ENCODE results near the gene KCNS3.

KCNS3 gene, protein sequence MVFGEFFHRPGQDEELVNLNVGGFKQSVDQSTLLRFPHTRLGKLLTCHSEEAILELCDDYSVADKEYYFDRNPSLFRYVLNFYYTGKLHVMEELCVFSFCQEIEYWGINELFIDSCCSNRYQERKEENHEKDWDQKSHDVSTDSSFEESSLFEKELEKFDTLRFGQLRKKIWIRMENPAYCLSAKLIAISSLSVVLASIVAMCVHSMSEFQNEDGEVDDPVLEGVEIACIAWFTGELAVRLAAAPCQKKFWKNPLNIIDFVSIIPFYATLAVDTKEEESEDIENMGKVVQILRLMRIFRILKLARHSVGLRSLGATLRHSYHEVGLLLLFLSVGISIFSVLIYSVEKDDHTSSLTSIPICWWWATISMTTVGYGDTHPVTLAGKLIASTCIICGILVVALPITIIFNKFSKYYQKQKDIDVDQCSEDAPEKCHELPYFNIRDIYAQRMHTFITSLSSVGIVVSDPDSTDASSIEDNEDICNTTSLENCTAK

DNA sequence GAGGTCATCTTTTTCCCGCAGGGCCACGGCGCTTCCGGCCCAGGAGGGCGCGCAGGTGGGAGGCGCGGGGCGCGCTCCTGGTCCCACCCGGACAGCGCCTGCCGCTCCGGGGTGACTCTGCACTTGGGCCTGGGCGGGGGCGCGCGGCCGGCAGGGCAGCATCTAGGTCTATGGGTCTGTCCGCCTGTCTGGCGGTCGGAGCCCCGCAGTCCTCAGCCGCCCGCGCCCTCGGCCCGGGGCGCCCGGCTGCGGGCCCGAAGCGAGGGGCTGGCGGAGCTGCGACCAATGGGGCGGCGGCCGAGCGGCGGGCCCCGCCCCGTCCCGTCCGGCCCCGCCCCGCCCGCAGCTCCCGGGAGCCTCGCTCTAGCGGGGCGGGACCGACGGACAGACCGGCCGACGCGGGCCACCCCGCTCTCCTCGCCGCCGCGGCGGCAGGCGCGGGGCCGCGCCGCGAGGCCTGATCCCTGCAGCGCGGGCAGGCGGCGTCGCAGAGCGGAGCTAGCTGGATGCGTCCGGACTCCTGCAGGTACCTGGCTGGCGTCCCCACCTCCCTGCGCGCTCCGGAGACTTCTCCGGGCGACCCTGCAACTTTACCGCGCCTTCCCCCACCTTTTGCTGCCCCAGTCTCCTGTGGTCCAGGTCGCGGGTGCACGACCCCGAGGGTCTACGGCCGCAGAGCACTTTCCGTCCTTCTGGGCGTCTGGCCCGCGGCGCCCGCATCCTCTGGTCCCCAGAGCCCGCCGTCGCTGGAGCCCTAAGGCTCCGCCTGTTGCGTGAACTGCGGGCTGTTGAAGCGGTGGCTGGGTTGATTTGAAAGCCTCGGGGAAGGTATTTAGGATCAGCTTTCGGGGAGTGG lies at the start of gene KCNS3:
KCNS3 (plus strand) TSS at position 387 of the 856 bp plus-strand sequence. CDS start 52,342 bp downstream, outside the sequence.
- DNase-seq (ENCODE audit: low read depth in 2 of 2) = no peak

DNA sequence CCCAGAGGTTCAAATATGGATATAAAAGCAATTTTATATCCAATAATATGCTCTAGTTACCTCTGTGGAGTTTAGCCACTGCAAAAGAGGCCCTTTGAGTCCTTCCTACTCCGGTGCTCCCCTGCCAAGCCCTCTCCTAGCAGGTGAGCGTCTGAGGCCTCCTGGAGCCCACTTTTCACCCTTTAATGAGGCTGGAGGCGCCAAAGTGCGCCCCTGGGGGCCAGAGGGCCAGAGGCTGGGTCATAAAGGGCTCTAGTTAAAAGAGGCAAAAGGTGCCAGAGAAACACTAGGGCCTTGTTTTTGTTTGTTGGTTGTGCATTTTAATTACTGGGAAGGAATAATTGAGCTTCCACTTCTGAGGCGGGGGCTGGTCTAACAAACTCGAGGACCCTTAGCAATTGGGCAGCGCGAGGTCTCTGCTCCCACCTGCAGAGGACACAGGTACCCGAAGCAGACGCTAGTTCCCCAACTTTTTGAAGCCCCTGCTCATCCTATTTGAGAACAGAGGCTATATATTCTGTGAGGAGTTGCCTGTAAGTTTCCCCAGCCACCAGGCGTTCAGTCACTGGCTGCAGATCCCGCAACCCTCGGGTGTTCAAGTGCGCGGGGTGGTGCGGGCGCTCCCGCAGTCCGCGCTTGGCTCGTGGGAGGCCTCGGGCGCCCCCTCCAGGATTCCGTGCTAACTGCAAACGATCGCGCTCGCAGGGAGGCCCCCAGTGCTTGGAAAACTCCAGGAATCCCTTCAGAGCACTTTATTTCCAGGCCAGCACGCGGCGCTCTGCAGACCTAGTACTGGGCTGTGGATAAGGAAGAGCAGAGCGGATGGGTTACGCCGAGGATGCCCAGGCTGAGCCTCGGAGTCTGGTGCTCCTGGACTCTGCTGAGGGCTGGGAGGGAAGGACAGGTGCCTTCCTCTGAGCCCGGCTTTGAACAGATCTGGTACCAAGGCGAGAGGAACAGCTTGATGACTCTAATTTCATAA lies 48.1 kb upstream of the KCNS3 start:
- peak; percentile 50 to 55 for DNase-seq (ENCODE audit: low read depth in 2 of 2)

DNA sequence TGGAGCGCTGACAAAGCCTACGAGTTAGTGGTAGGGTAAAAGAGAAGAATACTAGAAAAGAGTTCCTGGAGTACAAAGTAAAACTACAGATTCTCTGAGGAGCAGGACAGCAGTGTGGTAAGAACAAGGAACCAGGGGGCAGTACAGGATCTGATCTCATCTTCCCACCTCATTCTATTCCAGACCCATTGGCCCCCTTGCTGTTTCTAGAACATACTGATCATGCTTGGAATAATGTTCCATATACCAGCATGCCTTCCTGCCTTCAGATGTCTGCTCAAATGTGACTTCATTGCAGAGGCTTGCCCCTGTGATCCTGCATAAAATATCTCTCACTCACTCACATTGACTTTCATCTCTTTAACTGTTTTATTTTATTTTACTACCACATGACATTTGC lies 43.0 kb upstream of the KCNS3 start:
- DNase-seq (ENCODE audit: low read depth in 2 of 2) = no peak

DNA sequence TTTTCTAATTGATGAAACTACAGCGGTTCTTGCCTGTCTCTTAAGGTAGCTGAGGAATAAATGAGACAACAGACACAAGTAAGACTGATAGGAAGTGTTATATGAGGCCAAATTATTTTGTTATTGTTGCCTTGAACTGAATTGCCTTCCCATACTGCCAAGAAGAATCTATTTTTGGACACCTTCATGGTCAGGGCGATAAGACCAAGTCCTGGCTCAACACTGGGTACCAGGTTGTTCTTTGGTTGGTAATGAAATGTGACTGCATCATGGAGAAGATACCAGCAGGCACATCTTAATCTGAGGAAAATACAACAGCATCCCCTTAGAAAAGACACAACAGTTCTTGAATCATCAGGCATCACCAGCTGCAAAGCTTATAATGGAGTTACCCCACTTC lies 38.5 kb upstream of the KCNS3 start:
- no peak for DNase-seq (ENCODE audit: low read depth in 2 of 2)

DNA sequence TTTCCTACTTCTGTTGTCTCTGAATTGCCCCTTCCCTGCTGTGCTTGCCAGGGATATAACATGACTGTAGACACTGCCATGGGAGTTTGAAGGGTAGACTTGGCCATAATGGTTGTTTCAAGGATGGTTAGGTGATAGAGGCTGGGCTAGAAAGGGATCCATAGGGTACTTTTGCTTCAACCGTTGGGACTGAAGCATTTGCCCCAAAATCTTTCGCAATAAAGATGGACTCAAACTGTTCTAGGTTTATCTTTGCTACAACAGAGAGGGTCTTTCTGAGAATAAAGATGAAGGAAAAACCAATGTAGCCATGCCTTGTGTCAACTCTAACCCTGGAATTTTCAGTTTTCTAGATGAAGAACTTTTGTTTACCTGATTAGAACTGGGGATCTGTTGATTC lies 35.0 kb upstream of the KCNS3 start:
- no peak for DNase-seq (ENCODE audit: low read depth in 2 of 2)

DNA sequence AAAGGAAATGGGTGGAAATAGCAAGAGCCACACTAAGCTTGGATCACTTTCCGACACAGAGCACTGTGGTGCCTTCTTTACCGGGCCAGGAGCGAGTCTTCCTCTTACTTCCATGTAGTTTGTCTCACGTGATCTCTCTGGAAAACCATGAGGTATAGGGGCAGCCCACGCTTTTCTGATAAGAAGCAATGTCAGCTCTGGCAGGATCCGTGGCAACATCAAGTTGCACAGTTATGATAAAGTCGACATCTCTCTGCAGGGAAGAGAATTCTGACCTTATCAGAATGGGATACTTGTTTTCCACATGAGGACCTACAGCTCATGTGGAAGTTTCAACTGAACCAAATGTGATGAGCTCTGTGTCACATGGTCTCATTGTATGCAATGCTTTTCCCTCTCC lies 32.7 kb upstream of the KCNS3 start:
- DNase-seq (ENCODE audit: low read depth in 2 of 2) = no peak

DNA sequence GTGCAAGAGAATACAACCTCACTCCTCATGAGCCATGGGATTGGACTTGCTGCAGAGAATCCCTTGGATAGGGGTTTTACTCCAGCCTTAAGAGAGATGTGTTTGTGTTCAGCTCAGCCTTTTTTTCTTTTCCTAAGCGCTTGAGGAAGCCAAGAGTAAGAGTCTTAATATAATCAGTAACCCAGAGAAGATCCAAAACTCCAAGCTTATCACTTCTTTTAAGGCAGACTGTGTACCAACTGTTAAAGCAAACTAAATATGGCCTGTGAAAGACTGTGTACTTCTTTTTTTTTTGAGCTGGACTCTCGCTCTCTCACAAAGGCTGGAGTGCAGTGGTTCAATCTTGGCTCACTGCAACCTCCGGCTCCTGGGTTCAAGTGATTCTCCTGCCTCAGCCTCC lies 31.8 kb upstream of the KCNS3 start:
- no peak for DNase-seq (ENCODE audit: low read depth in 2 of 2)

DNA sequence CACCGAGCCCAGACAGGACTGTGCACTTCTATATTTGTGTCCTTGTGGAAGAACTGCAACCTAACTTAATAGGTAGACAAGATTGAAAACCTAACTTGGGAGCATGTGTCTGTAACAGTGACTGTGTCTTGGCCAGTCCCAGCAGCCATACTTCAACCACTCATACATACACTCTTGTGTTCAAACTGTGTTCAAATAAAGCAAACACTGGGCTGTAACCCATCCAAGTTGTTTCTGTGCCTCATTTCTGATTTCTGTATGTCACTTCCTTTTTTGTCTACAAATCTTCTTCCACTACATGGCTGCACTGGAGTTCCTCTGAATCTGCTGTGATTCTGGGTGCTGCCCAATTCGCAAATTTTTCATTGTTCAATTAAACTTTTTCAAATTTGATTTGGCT lies 31.2 kb upstream of the KCNS3 start:
- DNase-seq (ENCODE audit: low read depth in 2 of 2) = no peak

DNA sequence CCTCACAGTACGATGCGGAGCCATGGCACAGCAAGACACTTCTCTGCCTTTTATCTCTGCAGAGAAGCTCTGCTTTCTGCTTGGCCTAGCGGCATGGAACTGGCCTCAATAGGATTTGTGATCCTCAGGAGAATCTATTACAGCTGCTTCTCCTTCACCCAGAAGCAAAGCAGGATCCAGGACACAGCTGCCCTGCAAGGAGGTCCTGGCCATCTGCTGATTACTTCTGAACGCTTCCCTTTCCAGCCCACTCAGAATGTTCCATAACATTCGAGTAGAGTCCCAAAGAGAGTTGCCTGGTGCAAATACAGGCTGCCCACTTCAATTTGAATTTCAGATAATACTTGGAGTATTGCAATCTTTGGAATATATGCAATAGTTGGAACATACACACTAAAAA lies 29.2 kb upstream of the KCNS3 start:
- no peak for DNase-seq (ENCODE audit: low read depth in 2 of 2)

DNA sequence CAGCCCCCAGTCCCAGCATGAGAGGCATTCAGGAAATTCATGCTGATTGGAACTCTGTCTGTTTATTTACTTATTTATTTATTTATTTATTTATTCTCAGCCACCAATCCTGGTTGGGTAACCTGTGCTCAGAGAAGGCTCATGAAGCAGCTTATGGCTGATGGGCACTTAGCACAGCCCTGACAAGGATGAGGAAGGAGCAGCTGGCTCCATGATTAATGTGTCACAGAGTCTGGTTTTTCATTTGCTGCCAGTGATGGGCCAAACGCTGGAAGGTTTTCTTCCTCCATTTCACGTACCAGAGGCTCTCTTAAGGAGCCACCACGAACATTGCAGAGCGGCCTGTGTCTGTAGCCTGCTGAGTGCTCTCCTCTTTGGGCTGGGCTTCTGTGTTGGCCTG lies 28.3 kb upstream of the KCNS3 start:
- no peak for DNase-seq (ENCODE audit: low read depth in 2 of 2)

DNA sequence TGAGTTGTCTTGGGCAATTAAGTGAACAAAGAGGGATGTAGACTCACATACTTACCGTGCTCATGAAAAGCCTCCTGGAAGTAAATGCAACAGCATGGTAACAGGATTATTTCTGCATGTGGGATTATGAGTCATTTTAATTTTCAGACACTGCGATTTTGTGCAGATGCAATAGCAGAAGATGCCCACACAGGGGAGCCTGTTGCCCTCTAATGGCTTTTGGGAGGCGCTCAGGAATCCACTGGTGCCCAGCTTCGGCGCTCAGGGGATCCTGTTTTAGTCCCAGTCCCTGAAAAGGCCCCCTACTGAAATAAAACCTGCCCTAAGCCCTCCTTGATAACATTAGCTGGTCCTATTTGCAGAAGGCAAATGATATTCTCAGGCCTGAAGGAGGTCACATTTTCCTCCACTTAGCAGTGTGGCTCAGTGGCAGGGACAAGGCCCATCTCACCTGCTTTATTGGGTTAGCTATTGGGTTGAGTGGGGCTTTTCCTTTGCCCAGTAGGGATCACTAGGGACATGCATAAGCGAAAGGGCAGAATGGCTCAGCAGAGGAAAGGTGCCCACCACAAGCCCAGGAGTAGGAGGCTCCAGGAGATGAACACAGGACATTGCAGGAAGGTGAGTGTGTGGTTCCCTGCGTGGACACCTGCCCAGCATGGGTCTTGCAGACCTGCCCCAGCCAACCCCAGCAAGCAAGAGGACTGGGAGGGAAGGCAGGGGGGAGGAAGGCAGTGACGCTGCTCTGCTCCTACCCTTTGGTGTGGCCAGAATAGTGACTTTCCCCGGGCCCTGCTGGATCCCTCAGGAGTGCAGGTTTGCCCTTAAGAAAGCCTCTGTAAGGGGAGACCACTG lies 26.5 kb upstream of the KCNS3 start:
- DNase-seq (ENCODE audit: low read depth in 2 of 2) = peak; percentile 57 to 60

DNA sequence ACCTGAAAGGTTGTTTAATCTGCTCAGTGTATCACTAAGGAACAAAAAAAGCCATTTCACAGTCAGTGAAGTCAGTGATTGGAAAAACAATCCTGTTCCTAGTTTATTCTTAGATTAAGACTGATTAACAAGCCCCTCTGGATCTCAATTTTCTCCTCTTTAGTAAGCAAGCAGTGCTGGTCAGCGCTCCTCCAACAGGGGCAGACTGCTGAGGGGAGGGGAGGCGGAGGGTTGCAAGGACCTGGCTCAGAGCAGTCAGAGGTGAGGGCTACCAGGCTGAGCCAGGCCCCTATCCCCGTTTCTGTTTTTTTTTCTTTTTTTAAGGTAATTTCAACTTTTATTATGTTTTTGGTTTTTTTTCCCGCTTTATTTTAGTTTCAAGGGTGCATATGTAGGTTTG lies 24.7 kb upstream of the KCNS3 start:
- DNase-seq (ENCODE audit: low read depth in 2 of 2) = no peak

DNA sequence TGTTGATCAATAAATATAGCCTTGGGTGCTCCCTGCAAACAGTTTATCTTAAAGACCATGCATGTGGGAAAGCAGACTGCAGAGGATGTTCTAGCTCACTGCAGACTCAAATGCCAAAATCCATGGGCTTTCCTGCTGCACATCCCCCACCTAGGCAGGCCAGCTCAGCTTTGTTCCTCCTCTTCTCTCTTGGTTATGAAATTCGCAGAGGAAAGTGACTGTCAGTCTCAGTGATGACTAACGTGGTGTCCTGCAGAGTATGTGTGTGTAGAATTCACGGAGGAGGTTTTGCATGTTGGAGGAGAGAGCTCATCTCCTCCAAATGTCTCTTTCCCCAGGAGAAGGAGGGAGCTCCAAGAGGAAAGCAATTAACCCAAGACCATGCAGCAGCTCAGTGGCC lies 21.4 kb upstream of the KCNS3 start:
- DNase-seq (ENCODE audit: low read depth in 2 of 2) = peak in 1 of 2 experiments; percentile 22

DNA sequence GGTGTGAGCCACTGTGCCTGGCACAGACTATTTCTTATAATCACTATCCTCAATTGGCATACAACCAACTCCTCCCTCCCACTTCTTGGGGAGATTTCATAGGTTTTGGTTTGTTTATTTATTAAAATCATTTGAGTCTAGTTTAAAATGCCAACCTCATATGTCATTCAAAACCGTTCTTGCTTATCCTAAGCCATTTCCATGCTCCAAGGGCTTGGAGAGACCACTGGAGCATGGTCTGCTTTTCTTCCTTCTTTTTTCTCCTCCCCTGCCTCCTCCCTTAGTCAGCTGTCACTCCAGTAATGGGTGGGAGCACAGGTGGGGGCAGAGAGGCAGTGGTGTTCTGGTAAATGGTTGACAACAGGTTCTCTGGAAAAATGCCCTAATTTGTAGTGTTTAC lies 20.4 kb upstream of the KCNS3 start:
- no peak for DNase-seq (ENCODE audit: low read depth in 2 of 2)

DNA sequence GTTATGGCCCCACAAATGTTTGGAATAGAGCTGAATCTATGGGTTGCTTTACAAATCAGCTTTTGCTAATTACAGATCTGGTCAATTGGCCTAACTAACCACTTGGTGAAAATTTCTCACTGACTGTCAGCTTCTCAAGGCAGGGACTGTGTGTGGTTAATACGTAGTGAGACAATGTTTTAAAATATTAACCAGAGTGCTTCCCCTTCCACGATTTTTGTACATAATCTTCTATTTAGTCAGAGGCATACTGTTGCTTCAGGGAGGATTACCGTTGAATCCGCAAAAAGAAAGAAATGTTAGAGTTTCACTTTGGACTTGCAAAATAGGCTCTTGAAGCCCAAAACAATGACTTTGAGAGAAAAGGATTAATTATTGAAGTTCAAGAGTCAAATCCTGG lies 14.9 kb upstream of the KCNS3 start:
- no peak for DNase-seq (ENCODE audit: low read depth in 2 of 2)

DNA sequence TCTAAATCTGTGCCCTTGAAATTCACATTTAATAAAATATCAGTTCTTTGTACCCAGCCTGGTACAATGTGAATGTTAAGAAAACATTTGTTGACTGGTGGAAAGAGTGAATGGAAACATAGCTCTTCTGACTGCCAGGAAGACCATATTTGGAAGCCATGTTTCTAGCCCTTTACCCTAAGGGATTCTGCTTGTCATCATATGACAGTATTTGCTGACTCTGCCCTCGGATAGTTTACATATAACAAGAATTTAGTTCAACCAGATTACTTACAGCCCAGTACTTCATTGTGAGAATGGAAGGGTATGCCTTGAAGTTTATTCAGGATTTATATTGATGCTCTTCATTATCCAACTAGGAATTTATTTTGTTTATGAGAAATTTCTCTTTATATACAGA lies 13.8 kb upstream of the KCNS3 start:
- no peak for DNase-seq (ENCODE audit: low read depth in 2 of 2)

DNA sequence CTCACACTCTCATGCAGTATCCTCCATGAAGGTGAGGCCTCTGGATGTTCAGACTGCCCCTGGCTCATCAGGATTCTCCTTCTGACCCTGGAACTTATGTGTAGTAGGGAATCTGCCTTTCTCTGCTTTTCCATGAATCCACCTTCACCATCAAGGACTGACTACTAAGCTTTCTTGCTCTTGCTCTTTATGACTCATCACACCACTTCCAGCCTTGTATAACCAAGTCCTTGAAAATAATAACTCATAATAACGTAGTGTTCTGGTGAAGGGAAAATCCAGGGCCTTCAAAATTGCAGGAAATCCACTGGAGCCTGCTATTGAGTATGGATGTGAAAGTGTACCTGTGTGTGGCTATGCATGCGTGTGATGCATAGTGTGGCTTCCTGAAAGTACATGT lies 11.3 kb upstream of the KCNS3 start:
- no peak for DNase-seq (ENCODE audit: low read depth in 2 of 2)

DNA sequence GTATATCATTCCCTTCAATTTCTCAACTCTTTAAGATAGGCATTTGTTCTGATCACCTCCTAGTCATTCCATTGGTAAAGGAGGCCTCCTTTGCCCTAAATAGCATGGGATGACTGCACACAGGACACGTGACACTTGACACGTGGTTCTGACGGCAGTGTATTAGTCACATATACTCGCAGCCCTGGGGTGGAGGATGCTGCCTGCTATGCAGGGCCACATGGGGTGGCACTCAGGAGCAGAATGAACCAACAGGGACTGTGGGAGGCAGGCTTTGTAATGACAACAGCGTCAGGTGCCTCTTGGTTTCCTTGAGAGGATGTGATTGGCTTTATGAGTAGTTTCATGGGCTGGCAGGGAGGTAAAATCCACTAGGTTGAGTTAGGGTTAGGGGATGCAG lies 9.3 kb upstream of the KCNS3 start:
- no peak for DNase-seq (ENCODE audit: low read depth in 2 of 2)

DNA sequence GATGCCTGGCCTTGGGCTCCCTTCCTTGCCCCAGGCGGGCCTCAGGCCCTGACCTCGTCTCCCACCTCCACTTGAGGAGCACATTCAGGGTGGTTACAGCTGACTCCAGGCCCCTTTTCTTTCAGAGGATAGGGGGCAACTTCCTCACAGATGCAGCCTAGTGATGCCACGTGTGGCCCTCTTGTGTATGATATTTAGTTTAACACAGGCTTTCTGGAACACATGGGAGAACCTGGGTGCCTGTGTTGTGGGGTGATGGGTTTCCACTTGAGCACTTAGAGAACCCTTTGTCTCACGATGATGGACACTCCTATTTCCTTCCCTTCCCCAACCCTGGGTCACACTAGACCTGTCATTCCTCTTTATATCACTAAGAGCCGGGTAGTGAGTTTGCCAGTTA lies 6.8 kb upstream of the KCNS3 start:
- DNase-seq (ENCODE audit: low read depth in 2 of 2) = no peak

DNA sequence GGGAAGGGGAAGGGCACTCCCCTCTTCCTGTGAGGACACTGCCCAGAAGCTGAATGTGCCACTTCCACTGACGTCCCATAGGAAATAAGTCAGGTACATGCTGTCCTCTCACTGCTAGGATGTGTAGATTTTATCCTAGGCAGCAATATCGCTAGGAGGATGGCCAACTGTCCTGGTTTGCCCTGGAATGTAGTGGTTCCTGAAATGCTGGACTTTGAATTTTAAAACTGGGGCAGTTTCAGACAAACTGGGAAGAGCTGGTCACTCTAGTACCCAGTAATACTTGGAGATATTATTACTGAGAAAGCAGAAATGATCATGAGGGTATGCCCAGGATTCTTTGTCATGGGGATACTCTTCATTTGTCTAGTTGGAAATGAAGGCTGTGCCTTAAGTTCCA lies 5.4 kb upstream of the KCNS3 start:
- no peak for DNase-seq (ENCODE audit: low read depth in 2 of 2)

DNA sequence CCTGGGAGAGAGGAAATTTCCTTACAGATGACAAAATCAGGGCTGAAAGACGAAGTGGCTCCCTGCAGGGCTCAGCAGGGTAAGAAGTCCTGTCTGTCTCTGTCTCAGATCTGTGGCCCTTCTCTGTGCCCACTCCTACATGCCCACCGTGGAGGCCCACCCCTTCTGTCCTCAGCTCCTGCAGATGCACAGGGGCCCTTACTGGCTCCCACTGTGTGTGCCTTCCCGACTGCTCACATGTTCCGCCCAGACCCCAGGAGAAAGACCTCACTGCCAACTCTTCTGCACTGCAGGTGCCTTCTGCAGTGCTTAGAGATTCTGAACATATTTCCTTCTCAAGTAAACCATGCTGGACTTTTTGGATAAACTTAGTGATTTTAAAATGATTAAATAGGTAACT lies 1.9 kb upstream of the KCNS3 start:
- no peak for DNase-seq (ENCODE audit: low read depth in 2 of 2)
